GM19395 (cell line): ENCODE data around the gene ABR.

Experiments used
- ATAC-seq: cut with Tn5 transposase; IDR thresholded peaks from one replicate; pipeline ENCODE4 v1.9.1; 2021; ENCODE audit warnings: mild to moderate bottlenecking, moderate library complexity; ENCODE audit not compliant: unreplicated experiment

Gene ABR

GRCh38 chr17:1179818-1180742 is at the start of gene ABR:
TSS of gene ABR (minus strand) at chr17:1179981. CDS start at chr17:1179727, 254 bp downstream.
- ATAC-seq, result no peak

GRCh38 chr17:1229349-1229899 is 49.6 kb upstream of the ABR start:
- no peak for ATAC-seq

DNA sequence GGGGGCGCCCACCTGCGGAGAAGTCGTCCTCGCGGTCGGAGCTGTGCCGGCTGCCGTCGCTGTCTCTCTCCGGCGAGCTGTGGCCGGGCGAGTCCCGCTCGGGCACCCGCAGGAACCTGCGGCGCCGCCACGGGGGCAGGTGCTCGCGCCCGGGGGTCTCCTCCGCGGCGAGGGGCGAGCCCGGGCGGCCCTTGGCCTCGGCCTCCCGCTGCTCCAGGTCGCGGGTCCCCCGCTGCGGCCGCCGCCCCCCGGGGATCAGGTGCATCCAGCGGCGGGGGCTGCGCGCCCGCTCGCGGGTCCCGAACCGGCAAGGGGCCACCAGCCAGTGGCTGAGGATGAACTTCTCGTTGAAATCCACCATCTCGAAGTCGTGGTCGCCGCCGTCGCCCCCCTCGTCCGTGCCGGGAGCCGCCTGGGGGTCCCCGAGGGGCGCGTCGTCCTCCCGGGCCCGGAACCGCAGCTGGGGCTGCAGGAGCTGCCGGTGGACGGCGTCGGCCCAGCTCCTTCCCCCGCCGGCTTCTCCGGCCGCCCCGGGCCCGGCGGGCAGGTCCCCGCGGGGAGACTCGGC is 49.1 kb upstream of the ABR start:
- ATAC-seq, result no peak

- ATAC-seq, result no peak
Observed at GRCh38 chr17:1227917-1228780, 48.4 kb upstream of the ABR start.

DNA sequence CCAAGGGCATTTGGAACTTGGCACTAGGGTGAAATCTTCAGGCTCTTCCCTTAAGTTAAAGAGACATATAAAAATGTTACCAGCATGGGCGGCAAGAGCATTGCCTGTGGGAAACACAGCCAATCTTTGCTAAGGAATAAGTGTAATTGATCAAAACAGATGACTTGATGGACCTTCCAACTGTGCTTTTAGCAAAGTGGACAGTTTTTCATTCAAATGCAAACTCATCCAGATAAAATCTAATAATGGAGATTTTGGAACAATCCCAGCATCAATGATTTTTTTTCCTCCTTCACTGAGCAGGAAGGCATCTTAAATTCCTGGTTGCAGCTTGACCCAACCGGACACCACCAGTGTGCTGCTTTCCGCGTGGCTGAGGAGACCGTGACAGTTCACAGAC is 47.6 kb upstream of the ABR start:
- ATAC-seq, result no peak

DNA sequence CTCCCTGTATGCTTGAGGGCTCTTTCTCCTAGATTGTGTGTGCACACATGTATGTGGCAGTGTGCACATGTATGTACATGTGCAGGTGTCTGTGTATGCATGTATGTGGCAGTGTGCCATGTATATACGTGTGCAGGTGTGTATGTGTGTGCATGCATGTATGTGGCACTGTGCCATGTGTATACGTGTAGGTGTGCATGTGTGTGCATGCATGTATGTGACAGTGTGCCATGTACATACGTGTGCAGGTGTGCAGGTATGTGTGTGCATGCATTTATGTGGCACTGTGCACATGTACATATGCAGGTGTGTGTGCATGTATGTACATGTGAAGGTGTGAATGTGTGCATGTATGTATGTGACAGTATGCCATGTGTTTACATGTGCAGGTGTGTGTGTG is 46.5 kb upstream of the ABR start:
- ATAC-seq, result no peak

GRCh38 chr17:1224330-1224729 is 44.5 kb upstream of the ABR start:
- no peak for ATAC-seq

- ATAC-seq, result no peak
Observed at GRCh38 chr17:1223662-1224061, 43.9 kb upstream of the ABR start.

GRCh38 chr17:1222321-1222720 is 42.5 kb upstream of the ABR start:
- ATAC-seq, result no peak

DNA sequence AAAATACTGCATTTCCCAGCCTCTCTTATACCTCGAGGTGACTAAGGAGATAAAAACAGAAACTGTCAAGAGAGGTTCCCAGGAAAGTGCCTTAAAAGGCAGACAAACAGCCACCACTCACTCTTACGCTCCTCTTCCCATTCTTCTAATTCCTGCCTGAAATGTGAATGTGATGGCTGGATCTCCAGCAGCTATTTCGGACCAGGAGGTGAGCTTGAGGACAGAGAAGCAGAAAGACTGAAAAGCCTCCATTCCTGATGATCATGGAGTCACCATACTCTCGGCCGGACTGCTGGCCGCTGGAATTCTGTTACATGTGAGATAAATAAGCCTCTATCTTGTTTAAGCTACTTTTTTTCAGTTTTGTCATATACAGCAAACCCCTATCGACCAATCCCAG is 41.4 kb upstream of the ABR start:
- ATAC-seq, result no peak

DNA sequence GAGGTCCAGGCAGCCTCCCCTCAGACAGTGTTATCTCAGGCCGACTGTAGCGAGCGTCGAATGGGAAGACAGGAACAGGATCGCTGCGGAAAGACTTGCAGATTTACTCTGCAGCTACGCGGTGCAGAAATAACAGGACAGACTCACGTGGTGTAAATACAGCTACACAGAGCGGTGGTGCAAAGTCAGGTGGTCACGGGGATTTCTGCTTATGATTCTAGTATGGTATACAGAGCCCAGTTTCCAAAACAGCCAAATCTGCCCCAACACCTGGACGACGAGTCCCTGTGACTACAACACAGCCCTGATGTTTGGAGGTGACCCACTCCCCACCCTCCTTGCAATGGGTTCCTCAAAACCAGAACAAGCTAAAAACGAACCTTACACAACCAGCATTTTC is 40.6 kb upstream of the ABR start:
- ATAC-seq, result no peak

DNA sequence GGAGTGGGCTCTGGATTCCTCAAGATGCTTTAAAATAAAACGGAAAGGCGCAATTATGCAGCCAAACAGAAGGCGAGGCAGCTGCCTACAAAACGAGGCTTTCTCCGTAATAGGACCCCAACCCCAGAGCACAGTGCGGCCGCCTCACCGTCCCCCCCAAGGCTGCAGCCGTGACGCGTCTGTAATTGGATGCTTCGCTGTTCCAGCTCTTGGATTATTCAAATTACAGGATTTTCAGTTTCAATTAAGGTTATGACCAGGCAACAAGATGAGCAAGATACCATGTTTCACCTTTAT is 37.3 kb upstream of the ABR start:
- no peak for ATAC-seq

- ATAC-seq, result no peak
Observed at GRCh38 chr17:1216217-1217088, 36.7 kb upstream of the ABR start.

- no peak for ATAC-seq
Observed at GRCh38 chr17:1212946-1213345, 33.2 kb upstream of the ABR start.

- ATAC-seq, result no peak
Observed at GRCh38 chr17:1211287-1211686, 31.5 kb upstream of the ABR start.

- ATAC-seq, result no peak
Observed at GRCh38 chr17:1208966-1209365, 29.2 kb upstream of the ABR start.

- no peak for ATAC-seq
Observed at GRCh38 chr17:1206026-1206777, 26.4 kb upstream of the ABR start.

DNA sequence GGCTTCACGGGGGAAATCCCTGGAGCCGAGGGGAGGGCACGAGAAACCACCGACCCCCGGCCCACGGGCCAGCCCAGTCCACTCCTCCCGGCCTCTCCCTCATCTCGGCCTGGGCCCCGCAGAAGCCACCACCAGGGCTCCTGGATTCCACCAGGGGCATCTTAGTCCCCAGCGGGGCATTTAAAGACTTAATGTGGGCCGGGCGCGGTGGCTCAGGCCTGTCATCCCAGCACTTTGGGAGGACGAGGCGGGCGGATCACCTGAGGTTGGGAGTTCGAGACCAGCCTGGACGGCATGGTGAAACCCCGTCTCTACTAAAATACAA is 24.1 kb upstream of the ABR start:
- ATAC-seq, result no peak

GRCh38 chr17:1203111-1203966 is 23.6 kb upstream of the ABR start:
- no peak for ATAC-seq
